Lower leg skin (tissue), 4 donors: ENCODE measurements around the gene EGLN2. TPM values are rescaled to one million over a fixed set of nuclear protein-coding genes. Genes with fewer than 3 reads are reported as not detected.

Experiments
- DNase-seq, 2 donors: peaks; one replicate each; pipeline ENCODE4 v3.0.0-alpha.2; 2019; ENCODE audit warnings: low spot score in 2 of 2
- H3K4me3 ChIP-seq: fragments of 200-600 bp; sonication (generic); 2 replicates; pipeline ENCODE4 v1.5.1; 2017; ENCODE audit warnings: mild to moderate bottlenecking, low read depth; ENCODE audit not compliant: poor library complexity, severe bottlenecking
- POLR2A ChIP-seq, 2 donors: fragments of 450-650 bp; IDR thresholded peaks; one replicate each; pipeline ENCODE4 v1.6.1; 2016 to 2017; ENCODE audit warnings: antibody characterized with exemption in 2 of 2, mild to moderate bottlenecking in 1 of 2, moderate library complexity in 1 of 2
- WGBS, 2 donors: methylation state at CpG; one replicate each; pipeline ENCODE4 v1.1.5; 2018; 5-methylcytosine and 5-hydroxymethylcytosine counted together
- intact Hi-C: fragments of 100-400 bp; cut with DNase I; formaldehyde crosslinking; loops from one replicate; pipeline ENCODE4 v1.15.0; 2023; ENCODE audit warnings: low total_unique reads
- total RNA-seq, 4 donors: library from RNA; depleted of rRNA; stranded (reverse); fragments of >200 nt; gene quantifications; one replicate each; pipeline ENCODE4 v1.1.0, GENCODE V29; 2016
- TF ChIP-seq, protein P1 (sequence below), 3 donors: fragments of 450-650 bp; IDR thresholded peaks; one replicate each; pipeline ENCODE4 v1.5.1; 2016; ENCODE audit warnings: antibody characterized with exemption in 3 of 3, mild to moderate bottlenecking in 3 of 3, moderate library complexity in 2 of 3

EGLN2 gene
- total RNA-seq, 4 donors from 2014 or later, result 34.4 to 52.8 (median 45.1) TPM

DNA sequence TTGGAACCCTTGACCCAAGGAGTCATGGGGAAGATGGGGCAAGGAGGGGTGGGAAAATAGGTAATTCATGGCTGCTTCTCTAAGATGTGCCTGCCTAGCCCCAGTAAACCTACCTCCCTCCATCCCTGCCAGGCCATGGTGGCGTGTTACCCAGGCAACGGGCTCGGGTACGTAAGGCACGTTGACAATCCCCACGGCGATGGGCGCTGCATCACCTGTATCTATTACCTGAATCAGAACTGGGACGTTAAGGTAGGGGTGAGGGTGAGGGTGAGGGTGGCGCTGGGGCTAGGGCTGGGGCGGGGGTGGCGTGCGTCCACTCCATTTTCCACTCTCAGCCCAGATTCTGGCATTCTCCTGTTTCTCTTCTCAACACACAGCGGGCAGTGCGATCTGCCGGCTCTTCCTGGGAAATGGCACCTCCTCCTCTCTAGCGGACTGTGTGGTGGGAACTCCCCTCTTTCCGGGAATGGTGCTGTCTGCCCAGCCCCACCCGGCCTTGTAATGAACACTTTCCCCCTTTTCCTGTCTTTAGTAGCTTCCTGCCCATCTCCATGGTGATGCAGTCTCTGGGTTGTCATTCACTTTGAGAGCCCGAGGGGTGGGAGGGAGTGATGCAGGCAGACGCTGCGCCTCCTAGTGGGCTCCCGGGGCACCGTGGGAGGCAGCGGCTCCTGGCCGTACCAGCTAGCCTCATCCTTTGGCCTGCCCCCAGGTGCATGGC lies 7.6 kb downstream of the EGLN2 start:
- intact Hi-C loops, result loop anchor here (5.0 kb wide), 1 partner anchor 144 kb away; no protein-coding TSS in a partner anchor
- peak; percentile 87 to 96 for DNase-seq
- TF ChIP-seq POLR2A (IDR thresholded peaks at IDR 0.05), result no peak
- TF ChIP-seq, protein P1, sequence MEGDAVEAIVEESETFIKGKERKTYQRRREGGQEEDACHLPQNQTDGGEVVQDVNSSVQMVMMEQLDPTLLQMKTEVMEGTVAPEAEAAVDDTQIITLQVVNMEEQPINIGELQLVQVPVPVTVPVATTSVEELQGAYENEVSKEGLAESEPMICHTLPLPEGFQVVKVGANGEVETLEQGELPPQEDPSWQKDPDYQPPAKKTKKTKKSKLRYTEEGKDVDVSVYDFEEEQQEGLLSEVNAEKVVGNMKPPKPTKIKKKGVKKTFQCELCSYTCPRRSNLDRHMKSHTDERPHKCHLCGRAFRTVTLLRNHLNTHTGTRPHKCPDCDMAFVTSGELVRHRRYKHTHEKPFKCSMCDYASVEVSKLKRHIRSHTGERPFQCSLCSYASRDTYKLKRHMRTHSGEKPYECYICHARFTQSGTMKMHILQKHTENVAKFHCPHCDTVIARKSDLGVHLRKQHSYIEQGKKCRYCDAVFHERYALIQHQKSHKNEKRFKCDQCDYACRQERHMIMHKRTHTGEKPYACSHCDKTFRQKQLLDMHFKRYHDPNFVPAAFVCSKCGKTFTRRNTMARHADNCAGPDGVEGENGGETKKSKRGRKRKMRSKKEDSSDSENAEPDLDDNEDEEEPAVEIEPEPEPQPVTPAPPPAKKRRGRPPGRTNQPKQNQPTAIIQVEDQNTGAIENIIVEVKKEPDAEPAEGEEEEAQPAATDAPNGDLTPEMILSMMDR (IDR thresholded peaks at IDR 0.05), result peak in 1 of 3 donors; percentile 46
- no peak overlapping the region for H3K4me3 ChIP-seq
- WGBS, 2 donors, result 12% methylated on average over 24 to 26 of the region's 26 CpGs

DNA sequence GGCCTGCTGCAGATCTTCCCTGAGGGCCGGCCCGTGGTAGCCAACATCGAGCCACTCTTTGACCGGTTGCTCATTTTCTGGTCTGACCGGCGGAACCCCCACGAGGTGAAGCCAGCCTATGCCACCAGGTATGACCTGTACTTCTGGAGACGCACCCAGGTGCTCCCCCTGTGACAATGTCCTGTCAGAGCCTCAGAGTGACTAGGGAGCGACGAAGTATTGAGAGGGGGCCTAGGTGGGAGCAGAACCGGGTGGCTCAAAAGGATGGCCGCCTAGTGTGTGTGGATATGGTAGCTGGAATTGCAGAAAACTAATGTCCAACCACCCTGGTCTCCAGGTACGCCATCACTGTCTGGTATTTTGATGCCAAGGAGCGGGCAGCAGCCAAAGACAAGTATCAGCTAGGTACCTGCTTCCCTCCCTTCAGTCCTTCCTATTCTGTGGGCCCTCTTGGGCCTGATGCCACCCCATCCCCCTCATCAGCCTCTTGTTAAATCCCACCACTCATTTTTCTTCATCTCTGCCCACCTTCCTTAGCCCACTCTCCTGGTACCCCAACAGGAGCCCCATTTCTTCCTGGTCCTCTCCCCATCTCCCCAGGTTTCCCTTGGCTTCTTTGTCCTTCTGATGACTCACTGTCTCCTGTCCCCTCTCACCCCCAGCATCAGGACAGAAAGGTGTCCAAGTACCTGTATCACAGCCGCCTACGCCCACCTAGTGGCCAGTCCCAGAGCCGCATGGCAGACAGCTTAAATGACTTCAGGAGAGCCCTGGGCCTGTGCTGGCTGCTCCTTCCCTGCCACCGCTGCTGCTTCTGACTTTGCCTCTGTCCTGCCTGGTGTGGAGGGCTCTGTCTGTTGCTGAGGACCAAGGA lies 8.4 kb downstream of the EGLN2 start:
- TF ChIP-seq POLR2A (IDR thresholded peaks at IDR 0.05), result no peak
- TF ChIP-seq, protein P1 (IDR thresholded peaks at IDR 0.05), result no peak
- H3K4me3 ChIP-seq, result no peak overlapping the region
- WGBS, 2 donors, result 61 to 63% methylated on average over 18 of the region's 18 CpGs
- no peak for DNase-seq
- intact Hi-C loops, result loop anchor here (5.0 kb wide), 1 partner anchor 145 kb away; no protein-coding TSS in a partner anchor

DNA sequence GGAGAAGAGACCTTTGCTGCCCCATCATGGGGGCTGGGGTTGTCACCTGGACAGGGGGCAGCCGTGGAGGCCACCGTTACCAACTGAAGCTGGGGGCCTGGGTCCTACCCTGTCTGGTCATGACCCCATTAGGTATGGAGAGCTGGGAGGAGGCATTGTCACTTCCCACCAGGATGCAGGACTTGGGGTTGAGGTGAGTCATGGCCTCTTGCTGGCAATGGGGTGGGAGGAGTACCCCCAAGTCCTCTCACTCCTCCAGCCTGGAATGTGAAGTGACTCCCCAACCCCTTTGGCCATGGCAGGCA lies 9.0 kb downstream of the EGLN2 start:
- WGBS, 2 donors, result 91 to 100% methylated on average over 2 of the region's 2 CpGs
- no peak overlapping the region for H3K4me3 ChIP-seq
- DNase-seq, result no peak
- intact Hi-C loops, result loop anchor here (5.0 kb wide), 1 partner anchor 146 kb away; no protein-coding TSS in a partner anchor
- TF ChIP-seq, protein P1 (IDR thresholded peaks at IDR 0.05), result no peak
- TF ChIP-seq POLR2A (IDR thresholded peaks at IDR 0.05), result no peak

DNA sequence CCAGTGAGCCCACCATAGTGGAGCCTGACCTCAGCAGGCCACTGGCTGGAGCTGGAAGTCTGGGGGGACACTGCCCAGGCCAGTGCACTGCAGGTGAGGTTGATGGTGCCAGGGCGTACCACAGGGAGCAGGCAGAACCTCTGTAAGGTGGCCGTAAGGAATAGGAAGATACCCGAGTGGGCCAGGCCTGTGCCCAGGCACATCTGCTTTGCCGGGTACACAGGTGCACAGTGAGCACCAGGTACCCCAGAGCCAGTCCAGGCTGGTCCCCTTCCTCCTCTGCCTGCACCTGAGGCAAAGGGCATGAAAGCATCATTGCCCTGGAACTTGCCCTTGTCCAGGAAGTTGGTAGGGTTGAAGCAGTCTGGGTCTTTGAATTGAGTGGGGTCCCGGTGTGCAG lies 9.5 kb downstream of the EGLN2 start:
- intact Hi-C loops, result loop anchor here (5.0 kb wide), 1 partner anchor 146 kb away; no protein-coding TSS in a partner anchor
- WGBS, 2 donors, result 68 to 95% methylated on average over 4 to 5 of the region's 5 CpGs
- DNase-seq, result no peak
- TF ChIP-seq, protein P1 (IDR thresholded peaks at IDR 0.05), result no peak
- no peak overlapping the region for H3K4me3 ChIP-seq

DNA sequence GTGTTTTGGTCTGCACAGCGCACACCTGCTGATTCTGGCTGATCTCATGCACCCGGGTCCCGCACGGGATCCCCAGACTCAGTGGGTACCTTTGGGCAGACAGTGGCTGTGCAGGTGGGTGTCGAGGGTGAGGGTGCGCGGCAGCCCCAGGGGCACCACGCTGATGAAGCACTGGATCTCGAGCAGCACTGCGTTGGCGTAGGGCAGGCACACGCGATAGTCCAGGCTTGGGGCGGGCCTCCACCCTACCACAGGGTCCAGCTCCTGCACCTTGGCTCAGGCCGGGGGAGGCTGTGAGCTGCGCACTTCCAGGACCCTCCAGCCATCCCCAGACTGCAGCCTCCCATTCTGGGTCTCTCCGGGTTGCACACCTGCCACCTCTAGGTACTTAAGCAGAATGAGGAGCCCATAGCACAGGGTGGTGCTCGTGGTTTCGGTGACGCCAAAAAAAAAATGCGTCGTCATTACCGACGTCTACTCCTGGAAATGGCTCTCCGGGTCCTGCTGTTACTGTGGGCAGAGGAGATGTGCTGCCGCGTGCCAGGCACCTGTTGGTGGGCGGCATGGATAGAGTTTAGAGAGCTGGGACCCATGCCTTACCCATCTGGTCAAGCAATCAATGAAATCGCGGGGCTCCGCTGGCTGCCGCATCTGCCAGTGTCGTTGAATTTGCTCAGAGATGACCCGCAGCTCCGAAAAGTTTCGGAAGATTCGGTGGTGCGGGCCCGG lies 10.5 kb downstream of the EGLN2 start:
- no peak overlapping the region for H3K4me3 ChIP-seq
- TF ChIP-seq, protein P1 (IDR thresholded peaks at IDR 0.05), result no peak
- TF ChIP-seq POLR2A (IDR thresholded peaks at IDR 0.05), result no peak
- no peak for DNase-seq
- intact Hi-C loops, result loop anchor here (5.0 kb wide), 2 partner anchors 147 to 323 kb away; no protein-coding TSS in a partner anchor
- WGBS, 2 donors, result 88 to 93% methylated on average over 33 to 35 of the region's 39 CpGs
